ENCODE results near the gene MFRP. TPM values are rescaled to one million over a fixed set of nuclear protein-coding genes. Genes with fewer than 3 reads are reported as not detected.

Gene MFRP
- total RNA-seq, 4 donors from 2014 or later: not detected

GRCh38 chr11:119332111-119332765 lies 14.3 kb downstream of the MFRP start:
- H3K27me3 ChIP-seq: no peaks in the 10 kb centered on the region
- peaks cover 10% of the 10 kb centered on the region in 2 donors for H3K4me1 ChIP-seq
- no peak for DNase-seq
- H3K27ac ChIP-seq: no peak overlapping the region
- no peaks in the 10 kb centered on the region for H3K9me3 ChIP-seq
- TF ChIP-seq CTCF (IDR thresholded peaks at IDR 0.05): no peak
- TF ChIP-seq POLR2A (IDR thresholded peaks at IDR 0.05): no peak
- WGBS, 2 donors: 74 to 77% methylated on average over 4 of the region's 4 CpGs
- H3K4me3 ChIP-seq (replicated peaks in 1 of 3): no peak overlapping the region
- no peaks in the 10 kb centered on the region for H3K36me3 ChIP-seq
- intact Hi-C loops (cut with DNase I): no loop called here

GRCh38 chr11:119330237-119330636 lies 16.3 kb downstream of the MFRP start:
- peaks cover 5% of the 10 kb centered on the region in 2 donors for H3K4me1 ChIP-seq
- intact Hi-C loops (cut with DNase I): no loop called here
- no peaks in the 10 kb centered on the region for H3K27me3 ChIP-seq
- no peaks in the 10 kb centered on the region for H3K9me3 ChIP-seq
- WGBS, 2 donors: 68 to 74% methylated on average over 1 of the region's 1 CpG
- no peak for TF ChIP-seq CTCF (IDR thresholded peaks at IDR 0.05)
- no peak for TF ChIP-seq POLR2A (IDR thresholded peaks at IDR 0.05)
- no peaks in the 10 kb centered on the region for H3K36me3 ChIP-seq
- DNase-seq: no peak
- no peak overlapping the region for H3K4me3 ChIP-seq (replicated peaks in 1 of 3)
- H3K27ac ChIP-seq: no peak overlapping the region

- no peak overlapping the region for H3K4me3 ChIP-seq (replicated peaks in 1 of 3)
- intact Hi-C loops (cut with DNase I): loop anchor here (10.0 kb wide), 1 partner anchor 125 kb away; the partner anchor contains the start of gene CBL
- no peaks in the 10 kb centered on the region for H3K27me3 ChIP-seq
- H3K27ac ChIP-seq: no peak overlapping the region
- no peaks in the 10 kb centered on the region for H3K9me3 ChIP-seq
- H3K4me1 ChIP-seq: no peaks in the 10 kb centered on the region
- WGBS, 2 donors: 73 to 79% methylated on average over 2 of the region's 2 CpGs
- no peak for DNase-seq
- TF ChIP-seq CTCF (IDR thresholded peaks at IDR 0.05): no peak
- TF ChIP-seq POLR2A (IDR thresholded peaks at IDR 0.05): no peak
- no peaks in the 10 kb centered on the region for H3K36me3 ChIP-seq
Observed at GRCh38 chr11:119329320-119329719, 17.2 kb downstream of the MFRP start.

DNA sequence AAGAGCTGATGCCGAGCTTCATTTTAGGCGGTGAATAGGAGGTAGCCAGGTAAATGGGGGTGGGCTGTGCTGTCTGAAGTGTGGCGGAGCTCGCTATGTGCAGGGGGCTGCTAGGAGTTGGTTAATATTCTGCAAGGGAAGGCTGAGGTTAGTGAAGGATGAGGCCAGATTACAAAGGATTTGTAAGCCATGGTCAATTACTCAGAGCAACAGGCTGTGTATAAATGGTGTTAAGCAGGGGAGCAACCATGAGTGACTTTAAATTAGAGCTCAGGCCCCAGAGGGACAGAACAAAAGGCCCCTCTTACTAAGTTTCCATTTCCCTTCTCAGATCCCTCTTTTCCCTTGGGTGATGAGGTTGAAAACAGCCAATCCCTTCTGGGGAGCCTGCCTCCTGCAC lies 22.3 kb downstream of the MFRP start:
- TF ChIP-seq CTCF (IDR thresholded peaks at IDR 0.05) (no peak), POLR2A (IDR thresholded peaks at IDR 0.05) (no peak)
- intact Hi-C loops (cut with DNase I): loop anchor here (10.0 kb wide), 1 partner anchor 119 kb away; the partner anchor contains the start of gene CBL
- H3K36me3 ChIP-seq: no peaks in the 10 kb centered on the region
- H3K4me3 ChIP-seq (replicated peaks in 1 of 3): no peak overlapping the region
- H3K4me1 ChIP-seq: peaks cover 15 to 24% of the 10 kb centered on the region in 2 donors
- peaks cover 8% of the 10 kb centered on the region for H3K27me3 ChIP-seq
- WGBS, 2 donors: 67 to 71% methylated on average over 4 of the region's 4 CpGs
- H3K9me3 ChIP-seq: no peaks in the 10 kb centered on the region
- DNase-seq: no peak
- no peak overlapping the region for H3K27ac ChIP-seq

DNA sequence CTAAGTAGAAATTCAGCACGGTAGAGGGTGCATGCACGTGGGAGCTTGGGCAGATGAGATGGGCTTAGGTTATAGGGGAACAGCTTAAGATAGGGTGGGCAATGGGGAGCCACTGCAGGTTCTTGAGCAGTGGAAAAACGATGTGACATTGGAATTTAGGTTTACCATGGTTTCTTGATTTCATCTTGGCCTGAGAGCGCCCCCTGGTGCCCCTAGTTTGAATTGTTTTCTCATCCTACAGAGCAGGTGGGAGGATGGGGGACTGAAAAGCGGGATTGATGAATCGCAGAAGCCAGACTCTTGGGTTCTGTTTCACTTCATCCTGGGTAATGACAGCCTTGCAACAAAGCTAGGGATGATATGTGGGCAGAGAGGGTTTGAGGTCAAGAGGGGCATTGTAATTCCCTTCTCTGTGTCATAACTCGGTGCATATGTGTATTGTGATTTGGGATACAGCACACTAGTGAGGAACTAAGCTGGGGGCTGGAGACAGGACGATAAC lies 22.9 kb downstream of the MFRP start:
- Histone ChIP-seq H3K27me3 (peaks cover 8% of the 10 kb centered on the region), H3K4me1 (peaks cover 15 to 27% of the 10 kb centered on the region in 2 donors)
- intact Hi-C loops (cut with DNase I): loop anchor here (10.0 kb wide), 1 partner anchor 119 kb away; the partner anchor contains the start of gene CBL

More for the DNA sequence above, 22.9 kb downstream of the MFRP start:
- Histone ChIP-seq H3K36me3 (no peaks in the 10 kb centered on the region), H3K27ac (no peak overlapping the region), H3K9me3 (no peaks in the 10 kb centered on the region), H3K4me3 (replicated peaks in 1 of 3) (no peak overlapping the region)
- DNase-seq: peak; percentile 58 to 70
- TF ChIP-seq POLR2A (IDR thresholded peaks at IDR 0.05): no peak
- peak; percentile 48 to 66 (median 61) for TF ChIP-seq CTCF (IDR thresholded peaks at IDR 0.05)
- 17 to 28% methylated on average over 8 of the region's 8 CpGs for WGBS, 2 donors

Data from thyroid gland (tissue), 4 donors.